RWPE2 (cell line): ENCODE measurements around the gene HERC4.

Experiments
- ATAC-seq: fragments of 200-7000 bp; cut with Tn5 transposase; 3 replicates; pipeline ENCODE4 v1.9.1; 2021; ENCODE audit warnings: low read depth
- DNase-seq: peaks from one replicate; pipeline ENCODE4 v3.0.0-alpha.2; 2020; ENCODE audit warnings: low spot score
- H3K27ac ChIP-seq: fragments of 450-650 bp; 2 replicates; pipeline ENCODE4 v1.5.1; 2017; ENCODE audit warnings: mild to moderate bottlenecking; ENCODE audit not compliant: poor library complexity, severe bottlenecking
- H3K27me3 ChIP-seq: fragments of 250-450 bp; sonication (Bioruptor Pico); 2 replicates; pipeline ENCODE4 v1.5.1; 2021; ENCODE audit warnings: mild to moderate bottlenecking, moderate library complexity; ENCODE audit not compliant: insufficient read depth, poor library complexity, severe bottlenecking
- H3K36me3 ChIP-seq: fragments of 250-450 bp; sonication (Bioruptor Pico); 2 replicates; pipeline ENCODE4 v1.5.1; 2020; ENCODE audit warnings: low read depth, mild to moderate bottlenecking, moderate library complexity
- H3K4me1 ChIP-seq: fragments of 250-450 bp; sonication (Bioruptor Pico); 2 replicates; pipeline ENCODE4 v1.5.1; 2021; ENCODE audit warnings: mild to moderate bottlenecking, moderate library complexity; ENCODE audit not compliant: insufficient read depth, poor library complexity, severe bottlenecking
- H3K4me3 ChIP-seq: fragments of 250-450 bp; sonication (Bioruptor Pico); 2 replicates; pipeline ENCODE4 v1.5.1; 2021; ENCODE audit warnings: mild to moderate bottlenecking, moderate library complexity; ENCODE audit not compliant: severe bottlenecking
- H3K9me3 ChIP-seq: fragments of 250-450 bp; sonication (Bioruptor Pico); 2 replicates; pipeline ENCODE4 v1.5.1; 2021; ENCODE audit warnings: mild to moderate bottlenecking, moderate library complexity; ENCODE audit not compliant: severe bottlenecking
- TF ChIP-seq, protein P1 (sequence below): fragments of 450-650 bp; IDR thresholded peaks from one replicate; pipeline ENCODE4 v1.5.1; 2017; ENCODE audit warnings: mild to moderate bottlenecking, moderate library complexity; ENCODE audit not compliant: poor library complexity, severe bottlenecking

Gene HERC4

DNA sequence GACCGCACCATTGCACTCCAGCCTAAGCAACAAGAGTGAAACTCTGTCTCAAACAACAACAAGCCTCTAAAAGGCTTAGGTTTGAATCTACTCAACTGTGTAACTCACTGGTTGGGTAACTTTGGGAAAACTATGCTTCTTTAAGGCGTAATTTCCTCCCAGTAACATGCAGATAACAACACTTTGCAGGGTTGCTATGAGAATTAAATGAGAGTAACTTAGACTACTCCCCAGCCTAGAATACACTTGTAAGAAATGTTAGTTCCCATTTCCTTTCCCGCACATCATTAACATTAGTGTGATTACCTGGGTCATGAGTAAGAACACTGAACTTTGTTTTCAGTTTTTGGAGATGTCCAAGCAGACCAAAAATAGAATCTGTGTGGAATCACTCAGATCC lies 28.8 kb upstream of the HERC4 start:
- H3K4me1 ChIP-seq, result peaks cover 45% of the 10 kb centered on the region
- no peaks in the 10 kb centered on the region for H3K27me3 ChIP-seq
- TF ChIP-seq, protein P1, sequence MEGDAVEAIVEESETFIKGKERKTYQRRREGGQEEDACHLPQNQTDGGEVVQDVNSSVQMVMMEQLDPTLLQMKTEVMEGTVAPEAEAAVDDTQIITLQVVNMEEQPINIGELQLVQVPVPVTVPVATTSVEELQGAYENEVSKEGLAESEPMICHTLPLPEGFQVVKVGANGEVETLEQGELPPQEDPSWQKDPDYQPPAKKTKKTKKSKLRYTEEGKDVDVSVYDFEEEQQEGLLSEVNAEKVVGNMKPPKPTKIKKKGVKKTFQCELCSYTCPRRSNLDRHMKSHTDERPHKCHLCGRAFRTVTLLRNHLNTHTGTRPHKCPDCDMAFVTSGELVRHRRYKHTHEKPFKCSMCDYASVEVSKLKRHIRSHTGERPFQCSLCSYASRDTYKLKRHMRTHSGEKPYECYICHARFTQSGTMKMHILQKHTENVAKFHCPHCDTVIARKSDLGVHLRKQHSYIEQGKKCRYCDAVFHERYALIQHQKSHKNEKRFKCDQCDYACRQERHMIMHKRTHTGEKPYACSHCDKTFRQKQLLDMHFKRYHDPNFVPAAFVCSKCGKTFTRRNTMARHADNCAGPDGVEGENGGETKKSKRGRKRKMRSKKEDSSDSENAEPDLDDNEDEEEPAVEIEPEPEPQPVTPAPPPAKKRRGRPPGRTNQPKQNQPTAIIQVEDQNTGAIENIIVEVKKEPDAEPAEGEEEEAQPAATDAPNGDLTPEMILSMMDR, result no peak
- ATAC-seq (no peak), DNase-seq (no peak)
- no peak overlapping the region for H3K4me3 ChIP-seq
- no peaks in the 10 kb centered on the region for H3K9me3 ChIP-seq
- H3K27ac ChIP-seq, result peak overlapping the region; percentile 29
- H3K36me3 ChIP-seq, result no peaks in the 10 kb centered on the region

DNA sequence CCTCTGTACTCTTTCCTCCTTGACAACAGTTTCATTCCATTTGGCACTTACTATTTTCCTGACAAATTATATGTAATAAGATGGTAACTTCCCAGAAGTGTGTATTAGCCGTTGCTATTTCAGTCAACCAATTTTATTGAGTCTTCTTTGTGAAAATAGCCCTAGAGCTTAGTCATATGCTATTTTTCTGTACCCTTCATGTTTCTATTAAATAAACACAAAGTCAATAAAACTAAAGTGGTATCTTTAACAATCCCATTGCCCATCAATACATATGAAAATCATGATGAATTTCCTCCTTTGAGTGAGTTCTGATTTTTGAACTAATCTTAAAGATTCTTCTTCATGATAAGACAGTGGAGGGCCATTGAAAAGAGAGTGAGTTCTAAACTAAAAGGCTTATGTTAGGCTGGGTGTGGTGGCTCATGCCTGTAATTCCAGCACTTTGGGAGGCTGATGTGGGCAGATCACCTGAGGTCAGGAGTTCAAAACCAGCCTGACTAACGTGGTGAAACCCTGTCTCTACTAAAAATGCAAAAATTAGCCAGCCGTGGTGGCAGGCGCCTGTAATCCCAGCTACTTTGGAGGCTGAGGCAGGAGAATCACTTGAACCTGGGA lies 28.3 kb upstream of the HERC4 start:
- Histone ChIP-seq H3K9me3 (no peaks in the 10 kb centered on the region), H3K36me3 (no peaks in the 10 kb centered on the region), H3K4me3 (no peak overlapping the region), H3K27me3 (no peaks in the 10 kb centered on the region), H3K4me1 (peaks cover 47% of the 10 kb centered on the region), H3K27ac (peak overlapping the region; percentile 29)
- ATAC-seq (no peak), DNase-seq (no peak)
- TF ChIP-seq, protein P1, result no peak

DNA sequence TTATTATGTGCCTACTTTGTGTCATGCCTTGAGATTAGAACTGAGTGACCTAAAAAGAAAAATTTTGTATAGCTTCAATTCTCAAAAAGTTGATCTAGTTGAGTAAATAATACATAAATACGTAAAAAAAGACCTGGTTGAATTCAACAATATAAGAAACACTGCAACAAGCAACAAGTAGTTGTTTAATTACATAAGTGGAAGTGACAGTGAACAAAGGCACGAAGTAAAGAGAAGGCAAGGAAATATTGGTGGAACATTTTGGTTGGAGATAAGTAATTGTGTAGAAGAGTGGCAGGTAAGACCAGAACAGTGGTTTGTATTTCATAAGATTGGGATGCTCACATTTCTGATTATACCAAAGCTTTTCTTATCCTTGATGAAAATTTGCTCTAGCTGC lies 26.0 kb upstream of the HERC4 start:
- DNase-seq (no peak), ATAC-seq (no peak)
- TF ChIP-seq, protein P1, result no peak
- Histone ChIP-seq H3K27ac (no peak overlapping the region), H3K27me3 (no peaks in the 10 kb centered on the region), H3K4me1 (peaks cover 56% of the 10 kb centered on the region), H3K4me3 (no peak overlapping the region), H3K9me3 (no peaks in the 10 kb centered on the region), H3K36me3 (no peaks in the 10 kb centered on the region)

DNA sequence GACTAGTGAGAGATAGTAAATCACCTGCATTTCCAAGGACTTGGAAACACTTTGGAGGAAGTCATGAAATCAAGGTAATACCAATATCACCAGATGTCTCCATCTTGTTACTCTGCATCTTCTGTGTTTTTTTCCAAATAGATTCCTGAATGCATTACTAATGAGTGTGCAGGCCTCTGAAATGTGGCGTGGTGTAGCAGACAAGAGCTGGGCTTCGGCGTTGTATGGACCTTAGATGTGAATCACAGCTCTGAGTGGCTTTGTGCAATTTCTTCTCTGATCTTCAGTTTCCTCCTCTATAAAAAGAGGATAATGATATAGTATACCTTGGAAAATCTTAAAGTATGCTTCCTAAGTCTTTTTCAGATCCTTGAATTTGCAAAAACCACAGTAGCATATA lies 24.7 kb upstream of the HERC4 start:
- ATAC-seq (peak; percentile 49), DNase-seq (no peak)
- peaks cover 61% of the 10 kb centered on the region for H3K4me1 ChIP-seq
- H3K4me3 ChIP-seq, result no peak overlapping the region
- no peaks in the 10 kb centered on the region for H3K36me3 ChIP-seq
- TF ChIP-seq, protein P1, result no peak
- no peaks in the 10 kb centered on the region for H3K27me3 ChIP-seq
- H3K9me3 ChIP-seq, result no peaks in the 10 kb centered on the region
- peak overlapping the region; percentile 96 for H3K27ac ChIP-seq

DNA sequence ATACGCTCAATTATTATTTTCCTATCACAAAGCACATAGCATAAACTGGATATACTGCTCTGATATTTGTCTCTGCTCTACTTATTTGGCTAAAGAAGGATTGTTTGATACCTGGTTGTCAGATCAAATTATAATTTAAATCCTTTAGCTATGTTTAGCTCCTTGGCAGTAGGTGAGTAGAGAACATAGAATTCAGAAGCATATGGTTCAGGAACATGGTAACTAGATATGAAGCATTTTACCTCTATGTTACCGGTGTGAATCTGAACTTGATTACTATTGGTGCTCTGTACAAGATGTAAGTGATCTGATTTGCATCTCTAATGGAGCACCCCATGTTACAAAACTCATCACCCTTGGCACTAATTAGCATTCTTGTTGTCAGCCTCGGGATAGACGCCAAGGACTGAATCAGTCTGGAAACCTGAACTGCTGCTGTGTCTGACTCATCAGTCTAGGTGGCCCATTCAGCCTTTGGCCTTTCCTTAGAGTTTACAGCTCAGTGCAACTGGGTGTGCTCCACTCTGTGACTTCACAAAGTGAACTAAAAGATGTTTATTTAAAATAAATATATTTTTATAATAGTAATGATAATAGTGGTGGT lies 21.9 kb upstream of the HERC4 start:
- DNase-seq, result peak; percentile 90
- ATAC-seq, result peak; percentile 88
- Histone ChIP-seq H3K36me3 (no peaks in the 10 kb centered on the region), H3K4me1 (peaks cover 60% of the 10 kb centered on the region), H3K27ac (peak overlapping the region; percentile 96), H3K9me3 (no peaks in the 10 kb centered on the region), H3K4me3 (no peak overlapping the region), H3K27me3 (no peaks in the 10 kb centered on the region)
- TF ChIP-seq, protein P1, result no peak
